Left lung (tissue), 10 donors: Measurements from ENCODE around the gene RBM27. TPM values are rescaled to one million over a fixed set of nuclear protein-coding genes. Genes with fewer than 3 reads are reported as not detected.
"Not testable (repeated sequence)": the region's sequence is repeated elsewhere in the genome, so short reads cannot be mapped to it uniquely, and the experiment has no call there.

Experiments
- ATAC-seq: fragments of 200-7000 bp; cut with Tn5 transposase; one replicate; pipeline ENCODE4 v1.9.1; 2020; ENCODE audit warnings: moderate library complexity
- DNase-seq, 4 donors: peaks; one replicate each; pipeline ENCODE4 v3.0.0-alpha.2; 2013 to 2020
- H3K27ac ChIP-seq, 2 donors: fragments of 200-600 bp; sonication (generic) in 1 of 2; one replicate each; pipeline versions ENCODE4 v1.5.0 to v1.8.0; 2020 to 2021
- H3K27me3 ChIP-seq, 2 donors: fragments of 200-600 bp; sonication (generic) in 1 of 2; one replicate each; pipeline versions ENCODE4 v1.5.0 to v1.8.0; 2020 to 2021
- H3K36me3 ChIP-seq, 2 donors: fragments of 200-600 bp; sonication (generic) in 1 of 2; one replicate each; pipeline versions ENCODE4 v1.5.0 to v1.8.0; 2020 to 2021
- H3K4me1 ChIP-seq, 2 donors: fragments of 200-600 bp; one replicate each; pipeline ENCODE4 v1.8.0; 2021
- H3K4me3 ChIP-seq, 2 donors: fragments of 200-600 bp; sonication (generic) in 1 of 2; one replicate each; pipeline versions ENCODE4 v1.5.0 to v1.8.0; 2020 to 2021; ENCODE audit warnings: mild to moderate bottlenecking in 1 of 2
- H3K9me3 ChIP-seq, 2 donors: fragments of 200-600 bp; sonication (generic) in 1 of 2; one replicate each; pipeline versions ENCODE4 v1.5.0 to v1.8.0; 2020 to 2021
- intact Hi-C, 2 donors: fragments of 100-400 bp; cut with DNase I; formaldehyde crosslinking; loops; one replicate each; pipeline versions ENCODE4 v1.11.2 to v1.14.2; 2022
- polyA plus RNA-seq, 6 donors: library from polyadenylated mRNA; unstranded; fragments of 120-200 nt; gene quantifications; one replicate each; pipeline ENCODE4 v1.2.1, GENCODE V29; 2013; ENCODE audit not compliant: insufficient read length in 6 of 6
- total RNA-seq, 2 donors: library from RNA; stranded (reverse); fragmentation: NEBNext Ultra II Directional; extraction: Animal tissue kit (Norgen Biotek cat#: 25700); gene quantifications; one replicate each; pipeline ENCODE4 v1.2.1, GENCODE V29; 2021
- TF ChIP-seq, protein P1 (sequence below), 2 donors: fragments of 200-600 bp; sonication (generic) in 1 of 2; IDR thresholded peaks; one replicate each; pipeline versions ENCODE4 v1.5.0 to v1.8.0; 2021; ENCODE audit warnings: antibody characterized with exemption in 2 of 2
- donor health status: DM: no; HTN: yes; CAD: no.
- donor health status: DM: no; HTN: no; CAD: no.

The RBM27 gene
- total and polyA plus RNA-seq, 8 donors, result 12.3 to 30.0 (median 27.7) TPM

GRCh38 chr5:146199176-146199815 lies 4.1 kb upstream of the RBM27 start:
- no peaks in the 10 kb centered on the region for H3K27me3 ChIP-seq
- no peak for ATAC-seq
- no peaks in the 10 kb centered on the region for H3K9me3 ChIP-seq
- TF ChIP-seq, protein P1, sequence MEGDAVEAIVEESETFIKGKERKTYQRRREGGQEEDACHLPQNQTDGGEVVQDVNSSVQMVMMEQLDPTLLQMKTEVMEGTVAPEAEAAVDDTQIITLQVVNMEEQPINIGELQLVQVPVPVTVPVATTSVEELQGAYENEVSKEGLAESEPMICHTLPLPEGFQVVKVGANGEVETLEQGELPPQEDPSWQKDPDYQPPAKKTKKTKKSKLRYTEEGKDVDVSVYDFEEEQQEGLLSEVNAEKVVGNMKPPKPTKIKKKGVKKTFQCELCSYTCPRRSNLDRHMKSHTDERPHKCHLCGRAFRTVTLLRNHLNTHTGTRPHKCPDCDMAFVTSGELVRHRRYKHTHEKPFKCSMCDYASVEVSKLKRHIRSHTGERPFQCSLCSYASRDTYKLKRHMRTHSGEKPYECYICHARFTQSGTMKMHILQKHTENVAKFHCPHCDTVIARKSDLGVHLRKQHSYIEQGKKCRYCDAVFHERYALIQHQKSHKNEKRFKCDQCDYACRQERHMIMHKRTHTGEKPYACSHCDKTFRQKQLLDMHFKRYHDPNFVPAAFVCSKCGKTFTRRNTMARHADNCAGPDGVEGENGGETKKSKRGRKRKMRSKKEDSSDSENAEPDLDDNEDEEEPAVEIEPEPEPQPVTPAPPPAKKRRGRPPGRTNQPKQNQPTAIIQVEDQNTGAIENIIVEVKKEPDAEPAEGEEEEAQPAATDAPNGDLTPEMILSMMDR (IDR thresholded peaks at IDR 0.05), result no peak
- no peaks in the 10 kb centered on the region for H3K36me3 ChIP-seq
- peak in 2 of 4 donors; percentile 62 to 71 for DNase-seq
- intact Hi-C loops, result no loop called here
- no peak overlapping the region for H3K27ac ChIP-seq
- peaks cover 0 to 10% of the 10 kb centered on the region in 2 donors for H3K4me1 ChIP-seq
- H3K4me3 ChIP-seq, result no peak overlapping the region

GRCh38 chr5:146201795-146202194 lies 1.6 kb upstream of the RBM27 start:
- peaks cover 6 to 35% of the 10 kb centered on the region in 2 donors for H3K4me1 ChIP-seq
- ATAC-seq, H3K27ac ChIP-seq, H3K27me3 ChIP-seq, H3K9me3 ChIP-seq, intact Hi-C loops, H3K4me3 ChIP-seq, H3K36me3 ChIP-seq, DNase-seq: not testable (repeated sequence)

GRCh38 chr5:146203872-146204192 lies 427 bp downstream of the RBM27 start:
- ATAC-seq (no peak), DNase-seq (no peak)
- Histone ChIP-seq H3K27me3 (no peaks in the 10 kb centered on the region), H3K4me1 (peaks cover 6 to 44% of the 10 kb centered on the region in 2 donors), H3K27ac (peak overlapping the region in 1 of 2 donors; percentile 79), H3K36me3 (no peaks in the 10 kb centered on the region), H3K9me3 (no peaks in the 10 kb centered on the region), H3K4me3 (peak overlapping the region; percentile 74 to 79)
- intact Hi-C loops, result no loop called here
- TF ChIP-seq, protein P1 (IDR thresholded peaks at IDR 0.05), result no peak

DNA sequence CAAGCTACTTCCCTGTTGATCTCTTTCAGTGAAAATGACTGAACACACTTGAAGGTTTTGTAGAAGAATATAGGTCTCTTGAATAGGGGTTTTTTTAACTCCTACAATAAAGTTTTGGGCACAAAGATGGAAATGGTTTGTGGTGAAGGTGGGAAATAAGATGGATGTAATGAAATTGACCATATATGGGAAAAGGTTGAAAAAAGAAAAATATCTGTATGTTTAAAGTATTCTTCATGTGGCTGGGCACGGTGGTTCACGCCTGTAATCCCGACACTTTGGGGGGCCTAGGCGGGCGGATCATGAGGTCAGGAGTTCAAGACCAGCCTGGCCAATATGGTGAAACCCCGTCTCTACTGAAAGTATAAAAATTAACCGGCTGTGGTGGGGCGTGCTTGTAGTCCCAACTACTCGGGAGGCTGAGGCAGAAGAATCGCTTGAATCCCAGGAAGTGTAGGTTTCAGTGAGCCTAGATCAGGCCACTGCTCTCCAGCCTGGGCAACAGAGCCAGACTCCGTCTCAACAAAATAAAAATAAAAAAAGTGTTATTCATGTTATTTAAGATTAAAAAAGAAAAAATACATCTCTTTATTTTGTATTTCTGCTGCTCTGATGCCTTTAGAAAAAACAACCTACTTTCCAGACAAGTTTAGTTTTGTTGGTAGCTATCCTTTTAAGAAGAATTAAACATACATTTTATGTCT lies 2.2 kb downstream of the RBM27 start:
- no peaks in the 10 kb centered on the region for H3K27me3 ChIP-seq
- peak overlapping the region in 1 of 2 donors; percentile 79 for H3K4me3 ChIP-seq
- TF ChIP-seq, protein P1 (IDR thresholded peaks at IDR 0.05), result no peak
- H3K9me3 ChIP-seq, result no peaks in the 10 kb centered on the region
- peaks cover 6 to 53% of the 10 kb centered on the region in 2 donors for H3K4me1 ChIP-seq
- ATAC-seq (no peak), DNase-seq (no peak)
- intact Hi-C loops, result no loop called here
- no peak overlapping the region for H3K27ac ChIP-seq
- H3K36me3 ChIP-seq, result no peaks in the 10 kb centered on the region

- Histone ChIP-seq H3K9me3 (no peaks in the 10 kb centered on the region), H3K4me1 (peaks cover 6 to 53% of the 10 kb centered on the region in 2 donors), H3K27me3 (no peaks in the 10 kb centered on the region), H3K27ac (no peak overlapping the region), H3K4me3 (no peak overlapping the region), H3K36me3 (no peaks in the 10 kb centered on the region)
- DNase-seq, result no peak
- TF ChIP-seq, protein P1 (IDR thresholded peaks at IDR 0.05), result no peak
- no peak for ATAC-seq
- intact Hi-C loops, result no loop called here
Measured at GRCh38 chr5:146206257-146206656, 2.9 kb downstream of the RBM27 start.
